Midbrain (tissue), 1 donor: ENCODE measurements around the gene CER1.

Source experiments
- DNase-seq: peaks from one replicate; lab custom pipeline; 2025; lab: John Stamatoyannopoulos, UW

CER1 gene

GRCh38 chr9:14722391-14723035, at the start of gene CER1:
TSS of gene CER1 (minus strand) at chr9:14722733. CDS start at chr9:14722672, 61 bp downstream.
- no peak for DNase-seq

- no peak for DNase-seq
Observed at GRCh38 chr9:14770592-14770991, 48.1 kb upstream of the CER1 start.

- peak; percentile 18 for DNase-seq
Observed at GRCh38 chr9:14769230-14769571, 46.7 kb upstream of the CER1 start.

- peak; percentile 57 for DNase-seq
Observed at GRCh38 chr9:14768405-14769229, 46.1 kb upstream of the CER1 start.

- no peak for DNase-seq
Observed at GRCh38 chr9:14766299-14766698, 43.8 kb upstream of the CER1 start.

GRCh38 chr9:14761584-14761983, 39.1 kb upstream of the CER1 start:
- no peak for DNase-seq

GRCh38 chr9:14760060-14760459, 37.5 kb upstream of the CER1 start:
- DNase-seq: no peak

GRCh38 chr9:14756291-14756690, 33.8 kb upstream of the CER1 start:
- DNase-seq: no peak

- DNase-seq: no peak
Observed at GRCh38 chr9:14752871-14753270, 30.3 kb upstream of the CER1 start.

- no peak for DNase-seq
Observed at GRCh38 chr9:14752271-14752670, 29.7 kb upstream of the CER1 start.

GRCh38 chr9:14750821-14751220, 28.3 kb upstream of the CER1 start:
- no peak for DNase-seq

GRCh38 chr9:14749741-14750211, 27.2 kb upstream of the CER1 start:
- DNase-seq: peak; percentile 43

- no peak for DNase-seq
Observed at GRCh38 chr9:14748373-14748772, 25.8 kb upstream of the CER1 start.

GRCh38 chr9:14747111-14747510, 24.6 kb upstream of the CER1 start:
- no peak for DNase-seq

GRCh38 chr9:14746626-14747025, 24.1 kb upstream of the CER1 start:
- DNase-seq: no peak

- no peak for DNase-seq
Observed at GRCh38 chr9:14744768-14745167, 22.2 kb upstream of the CER1 start.

GRCh38 chr9:14741369-14741768, 18.8 kb upstream of the CER1 start:
- DNase-seq: no peak

- DNase-seq: no peak
Observed at GRCh38 chr9:14733133-14733532, 10.6 kb upstream of the CER1 start.

GRCh38 chr9:14731294-14731981, 8.9 kb upstream of the CER1 start:
- DNase-seq: no peak

GRCh38 chr9:14730461-14730898, 7.9 kb upstream of the CER1 start:
- no peak for DNase-seq

GRCh38 chr9:14723301-14723700, 768 bp upstream of the CER1 start:
- DNase-seq: no peak

- DNase-seq: no peak
Observed at GRCh38 chr9:14719231-14719923, 3.2 kb downstream of the CER1 start.
